A549 (cell line): ENCODE results near the gene ARHGEF11. TPM values are rescaled to one million over a fixed set of nuclear protein-coding genes. Genes with fewer than 3 reads are reported as not detected.

Source experiments
- ATAC-seq, 2 experiments: fragments of 200-7000 bp in 1 of 2; fragments of >200 bp in 1 of 2; cut with Nextera tagmentation in 1 of 2; cut with Tn5 transposase in 1 of 2; 3 replicates each; pipeline versions ENCODE4 v1.8.0 to v1.9.1; 2018 to 2020; ENCODE audit warnings: mild to moderate bottlenecking in 1 of 2, moderate library complexity in 1 of 2
- CTCF ChIA-PET: fragments of 300-600 bp; sonication (Branson Sonifier 250); formaldehyde crosslinking; extraction: SDS; loops from one replicate; lab custom pipeline; 2021; ENCODE audit warnings: antibody characterized with exemption, inconsistent platforms; lab: Yijun Ruan, JAX
- POLR2A ChIA-PET: fragments of 350-600 bp; formaldehyde crosslinking; extraction: SDS; loops from one replicate; lab custom pipeline; 2021; ENCODE audit warnings: antibody characterized with exemption, inconsistent platforms; lab: Yijun Ruan, JAX
- DNase-seq, 2 experiments: peaks; one replicate each; pipeline versions ENCODE4 v3.0.0 to v3.0.0-alpha.2; 2011 to 2016; ENCODE audit warnings: low read depth in 1 of 2, low spot score in 1 of 2
- FAIRE-seq: peaks from 2 replicates; lab custom pipeline; 2011; peaks lifted over from hg19 to GRCh38; lab: Jason Lieb, UNC
- H3K27ac ChIP-seq, 2 experiments: fragments of >200 bp; sonication (Bioruptor Twin); formaldehyde crosslinking; 3 replicates each; pipeline ENCODE4 v1.5.1; 2016 to 2017
- H3K4me1 ChIP-seq: fragments of >200 bp; sonication (Bioruptor Twin); formaldehyde crosslinking; 3 replicates; pipeline ENCODE4 v1.6.1; 2016
- H3K4me2 ChIP-seq: fragments of >200 bp; sonication (Bioruptor Twin); formaldehyde crosslinking; 3 replicates; pipeline ENCODE4 v1.6.1; 2016
- H3K4me3 ChIP-seq: fragments of >200 bp; sonication (Bioruptor Twin); formaldehyde crosslinking; 3 replicates; pipeline ENCODE4 v1.5.1; 2016
- H3K9me3 ChIP-seq: fragments of >200 bp; sonication (Bioruptor Twin); formaldehyde crosslinking; 3 replicates; pipeline ENCODE4 v1.6.1; 2016
- ATOH8 ChIP-seq: fragments of 250-450 bp; sonication (Bioruptor Pico); IDR thresholded peaks from 2 replicates; pipeline ENCODE4 v1.5.0; 2020; ENCODE audit warnings: low read depth, mild to moderate bottlenecking, moderate library complexity
- CBX8 ChIP-seq: fragments of 200-600 bp; sonication (generic); IDR thresholded peaks from 2 replicates; pipeline ENCODE4 v1.6.1; 2016
- CHD2 ChIP-seq: fragments of 150-350 bp; IDR thresholded peaks from 2 replicates; pipeline ENCODE4 v1.6.1; 2014; ENCODE audit warnings: low read length; ENCODE audit not compliant: partially characterized antibody
- CHD4 ChIP-seq: fragments of 200-600 bp; sonication (generic); IDR thresholded peaks from 2 replicates; pipeline ENCODE4 v1.6.1; 2016; ENCODE audit warnings: antibody characterized with exemption, mild to moderate bottlenecking, borderline replicate concordance
- EHF ChIP-seq: fragments of 250-450 bp; sonication (Bioruptor Pico); IDR thresholded peaks from 2 replicates; pipeline ENCODE4 v1.5.0; 2020; ENCODE audit warnings: mild to moderate bottlenecking
- EHMT2 ChIP-seq: fragments of 200-600 bp; sonication (generic); IDR thresholded peaks from 2 replicates; pipeline ENCODE4 v1.6.1; 2016; ENCODE audit warnings: antibody characterized with exemption, low read depth, mild to moderate bottlenecking, moderate library complexity
- ESRRA ChIP-seq: fragments of 150-350 bp; IDR thresholded peaks from 2 replicates; pipeline ENCODE4 v1.6.1; 2014; ENCODE audit warnings: mild to moderate bottlenecking, low read length, borderline replicate concordance
- FOSL2 ChIP-seq, 2 experiments: fragments of 450-650 bp in 1 of 2; fragments of >200 bp in 1 of 2; sonication (Bioruptor Twin) in 1 of 2; formaldehyde crosslinking; IDR thresholded peaks; 2 replicates each; pipeline versions ENCODE4 v1.5.0 to v1.6.1; 2016 to 2020; ENCODE audit warnings: mild to moderate bottlenecking in 1 of 2, moderate library complexity in 1 of 2
- GATA3 ChIP-seq: IDR thresholded peaks from 2 replicates; pipeline ENCODE4 v1.6.1; 2012; ENCODE audit warnings: borderline replicate concordance
- HES2 ChIP-seq: fragments of >200 bp; sonication (Bioruptor Twin); formaldehyde crosslinking; IDR thresholded peaks from 2 replicates; pipeline ENCODE4 v1.6.1; 2016
- HEYL ChIP-seq: fragments of 250-450 bp; sonication (Bioruptor Pico); IDR thresholded peaks from 2 replicates; pipeline ENCODE4 v1.8.0; 2021; ENCODE audit warnings: mild to moderate bottlenecking, moderate library complexity
- KDM1A ChIP-seq: fragments of 200-600 bp; sonication (generic); IDR thresholded peaks from 2 replicates; pipeline ENCODE4 v1.6.1; 2016; ENCODE audit warnings: low read depth, mild to moderate bottlenecking
- KDM5A ChIP-seq: fragments of 200-600 bp; sonication (generic); IDR thresholded peaks from 2 replicates; pipeline ENCODE4 v1.6.1; 2016; ENCODE audit warnings: antibody characterized with exemption, mild to moderate bottlenecking
- POLR2AphosphoS2 ChIP-seq: conservative IDR thresholded peaks from 2 replicates; pipeline ENCODE4 v1.6.1; 2012; ENCODE audit warnings: low read length, improper control_type of control experiment, inconsistent platforms
- RAD21 ChIP-seq, 2 experiments: fragments of >200 bp in 1 of 2; sonication (Bioruptor Twin) in 1 of 2; formaldehyde crosslinking in 1 of 2; IDR thresholded peaks in 1 of 2; conservative IDR thresholded peaks in 1 of 2; 2 replicates in 1 of 2; 3 replicates in 1 of 2; pipeline ENCODE4 v1.6.1; 2012 to 2018; ENCODE audit warnings: inconsistent platforms in 1 of 2
- RARB ChIP-seq: fragments of 250-450 bp; sonication (Bioruptor Pico); IDR thresholded peaks from 2 replicates; pipeline ENCODE4 v1.8.0; 2021; ENCODE audit warnings: mild to moderate bottlenecking, moderate library complexity
- RNF2 ChIP-seq: fragments of 200-600 bp; sonication (generic); IDR thresholded peaks from 2 replicates; pipeline ENCODE4 v1.6.1; 2016; ENCODE audit warnings: low read depth, mild to moderate bottlenecking, antibody characterized with exemption, moderate library complexity, borderline replicate concordance
- SMC3 ChIP-seq: fragments of >200 bp; sonication (Bioruptor Twin); formaldehyde crosslinking; IDR thresholded peaks from 3 replicates; pipeline ENCODE4 v1.6.1; 2018; ENCODE audit warnings: inconsistent platforms
- SREBF2 ChIP-seq: fragments of 450-650 bp; IDR thresholded peaks from 2 replicates; pipeline ENCODE4 v1.6.1; 2014; ENCODE audit warnings: mild to moderate bottlenecking, moderate library complexity
- TFCP2L1 ChIP-seq: fragments of 250-450 bp; sonication (Bioruptor Pico); IDR thresholded peaks from 2 replicates; pipeline ENCODE4 v1.5.0; 2021; ENCODE audit warnings: mild to moderate bottlenecking
- ZC3H11A ChIP-seq: fragments of 450-650 bp; IDR thresholded peaks from 2 replicates; pipeline ENCODE4 v1.6.1; 2014; ENCODE audit warnings: antibody characterized with exemption, mild to moderate bottlenecking
- ZNF302 ChIP-seq: fragments of 250-450 bp; sonication (Bioruptor Pico); IDR thresholded peaks from 2 replicates; pipeline ENCODE4 v1.9.0; 2021; ENCODE audit warnings: inconsistent platforms, mild to moderate bottlenecking, moderate library complexity
- ZSCAN20 ChIP-seq: fragments of 250-450 bp; sonication (Bioruptor Pico); IDR thresholded peaks from 2 replicates; pipeline ENCODE4 v1.8.0; 2022; ENCODE audit warnings: mild to moderate bottlenecking, moderate library complexity
- WGBS: methylation state at CpG from one replicate; pipeline ENCODE4 v1.1.6; 2017; ENCODE audit errors: missing lambda C conversion rate; 5-methylcytosine and 5-hydroxymethylcytosine counted together
- polyA plus RNA-seq, 4 experiments: library from polyadenylated mRNA; depleted of rRNA in 3 of 4; stranded (reverse); fragments of >200 nt; fragmentation: RNase III in 1 of 4; extraction: RNeasy Plus Mini Kit Qiagen cat#74134 plus additional on column Dnase treatment in 1 of 4; gene quantifications; 2 replicates in 3 of 4; 3 replicates in 1 of 4; pipeline ENCODE4 v1.2.3, GENCODE V29; 2011 to 2017
- TF ChIP-seq, protein P1 (sequence below): IDR thresholded peaks from 2 replicates; pipeline ENCODE4 v1.6.1; 2012
- TF ChIP-seq, protein P2 (sequence below): IDR thresholded peaks from 2 replicates; pipeline ENCODE4 v1.6.1; 2012
- TF ChIP-seq, protein P3 (sequence below): fragments of 250-450 bp; sonication (Bioruptor Pico); IDR thresholded peaks from 2 replicates; pipeline ENCODE4 v1.5.0; 2021; ENCODE audit warnings: mild to moderate bottlenecking, moderate library complexity, borderline replicate concordance

Gene ARHGEF11
- polyA plus RNA-seq, 2 of the 4 experiments (the other 2 are of a cell fraction), result 15.7 to 17.1 TPM

GRCh38 chr1:156937883-156938282, 107.7 kb downstream of the ARHGEF11 start:
- Histone ChIP-seq H3K27ac (no peak overlapping the region), H3K4me2 (no peak overlapping the region), H3K9me3 (no peaks in the 10 kb centered on the region), H3K4me3 (no peak overlapping the region), H3K4me1 (no peaks in the 10 kb centered on the region)
- no peak for FAIRE-seq
- ATAC-seq, result no peak
- CTCF ChIA-PET, result interaction anchor here (0.6 to 3.0 kb wide), 11 partner anchors 9 to 216 kb away, joined by 3 to 23 read pairs (median 4); partner anchors contain the start of gene LRRC71
- POLR2A ChIA-PET, result interaction anchor here (0.6 kb wide), 1 partner anchor 115 kb away, joined by 6 read pairs; no protein-coding TSS in a partner anchor
- DNase-seq, result no peak
- no peak for TF ChIP-seq ATOH8
- no peak for TF ChIP-seq FOSL2 (IDR thresholded peaks at IDR 0.05)
- no peak for TF ChIP-seq FOSL2 (CRISPR knock-in tag; IDR thresholded peaks at IDR 0.05)
- no peak for TF ChIP-seq ZNF302 (CRISPR knock-in tag)
- TF ChIP-seq SREBF2, result no peak
- TF ChIP-seq, protein P1, sequence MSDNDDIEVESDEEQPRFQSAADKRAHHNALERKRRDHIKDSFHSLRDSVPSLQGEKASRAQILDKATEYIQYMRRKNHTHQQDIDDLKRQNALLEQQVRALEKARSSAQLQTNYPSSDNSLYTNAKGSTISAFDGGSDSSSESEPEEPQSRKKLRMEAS, result no peak
- no peak for TF ChIP-seq EHMT2
- TF ChIP-seq, protein P2, sequence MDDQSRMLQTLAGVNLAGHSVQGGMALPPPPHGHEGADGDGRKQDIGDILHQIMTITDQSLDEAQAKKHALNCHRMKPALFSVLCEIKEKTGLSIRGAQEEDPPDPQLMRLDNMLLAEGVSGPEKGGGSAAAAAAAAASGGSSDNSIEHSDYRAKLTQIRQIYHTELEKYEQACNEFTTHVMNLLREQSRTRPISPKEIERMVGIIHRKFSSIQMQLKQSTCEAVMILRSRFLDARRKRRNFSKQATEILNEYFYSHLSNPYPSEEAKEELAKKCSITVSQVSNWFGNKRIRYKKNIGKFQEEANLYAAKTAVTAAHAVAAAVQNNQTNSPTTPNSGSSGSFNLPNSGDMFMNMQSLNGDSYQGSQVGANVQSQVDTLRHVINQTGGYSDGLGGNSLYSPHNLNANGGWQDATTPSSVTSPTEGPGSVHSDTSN, result no peak
- TF ChIP-seq, protein P3, sequence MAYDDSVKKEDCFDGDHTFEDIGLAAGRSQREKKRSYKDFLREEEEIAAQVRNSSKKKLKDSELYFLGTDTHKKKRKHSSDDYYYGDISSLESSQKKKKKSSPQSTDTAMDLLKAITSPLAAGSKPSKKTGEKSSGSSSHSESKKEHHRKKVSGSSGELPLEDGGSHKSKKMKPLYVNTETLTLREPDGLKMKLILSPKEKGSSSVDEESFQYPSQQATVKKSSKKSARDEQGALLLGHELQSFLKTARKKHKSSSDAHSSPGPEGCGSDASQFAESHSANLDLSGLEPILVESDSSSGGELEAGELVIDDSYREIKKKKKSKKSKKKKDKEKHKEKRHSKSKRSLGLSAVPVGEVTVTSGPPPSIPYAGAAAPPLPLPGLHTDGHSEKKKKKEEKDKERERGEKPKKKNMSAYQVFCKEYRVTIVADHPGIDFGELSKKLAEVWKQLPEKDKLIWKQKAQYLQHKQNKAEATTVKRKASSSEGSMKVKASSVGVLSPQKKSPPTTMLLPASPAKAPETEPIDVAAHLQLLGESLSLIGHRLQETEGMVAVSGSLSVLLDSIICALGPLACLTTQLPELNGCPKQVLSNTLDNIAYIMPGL (CRISPR knock-in tag), result no peak
- TF ChIP-seq ZSCAN20, result no peak
- no peak for TF ChIP-seq KDM5A
- TF ChIP-seq RARB, result no peak
- no peak for TF ChIP-seq RAD21 (conservative IDR thresholded peaks at IDR 0.05 in 1 of 2, IDR thresholded peaks at IDR 0.05 in 1 of 2)
- no peak for TF ChIP-seq ESRRA
- 85% methylated on average over 8 of the region's 8 CpGs for WGBS

DNA sequence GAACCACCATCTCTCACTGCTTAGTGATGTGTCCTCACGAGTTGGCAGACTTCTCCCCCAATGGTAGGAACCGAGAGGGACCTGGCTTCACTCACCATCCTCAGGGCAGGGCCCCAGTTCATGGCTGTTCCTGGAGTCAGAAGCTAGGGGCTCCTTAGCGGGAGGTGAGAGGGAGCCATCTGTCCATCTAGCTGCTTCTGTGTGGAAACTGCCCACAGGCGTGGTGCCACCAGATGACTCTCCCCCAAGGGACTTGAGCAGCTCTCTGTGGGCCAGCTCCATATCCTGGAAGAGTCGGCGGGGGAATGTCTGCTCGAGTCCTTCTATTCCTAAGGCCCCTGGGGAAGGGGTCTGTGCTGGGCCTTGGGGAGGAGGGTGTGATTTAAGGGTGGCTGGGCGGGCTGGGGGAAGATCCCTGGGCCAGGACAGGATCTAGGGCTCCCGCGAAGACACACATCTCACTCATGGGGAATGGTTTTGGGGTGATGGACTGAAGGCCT, 108.8 kb downstream of the ARHGEF11 start:
- Histone ChIP-seq H3K27ac (no peak overlapping the region), H3K4me2 (no peak overlapping the region), H3K4me3 (no peak overlapping the region), H3K9me3 (no peaks in the 10 kb centered on the region), H3K4me1 (no peaks in the 10 kb centered on the region)
- 93% methylated on average over 10 of the region's 10 CpGs for WGBS
- FAIRE-seq, result no peak
- DNase-seq, result no peak
- ChIA-PET CTCF (interaction anchor here (0.8 to 3.0 kb wide), 6 partner anchors 10 to 210 kb away, joined by 3 to 23 read pairs (median 5); partner anchors contain the start of gene LRRC71), POLR2A (no interaction called here)
- ATAC-seq, result no peak
- TF ChIP-seq RNF2, result no peak
- TF ChIP-seq HES2, result no peak
- no peak for TF ChIP-seq CBX8
- no peak for TF ChIP-seq HEYL
- TF ChIP-seq KDM1A, result no peak
- no peak for TF ChIP-seq GATA3

- TF ChIP-seq TFCP2L1, result no peak
- TF ChIP-seq RNF2, result no peak
- TF ChIP-seq CHD2, result no peak
- TF ChIP-seq POLR2AphosphoS2, result no peak
- TF ChIP-seq EHF (CRISPR knock-in tag), result no peak
- no peak for TF ChIP-seq CHD4
- no peak for TF ChIP-seq SMC3
- TF ChIP-seq ZC3H11A, result no peak
- whole genome bisulfite sequencing, result 92% methylated on average over 5 of the region's 5 CpGs
- no peaks in the 10 kb centered on the region for H3K9me3 ChIP-seq
- ATAC-seq (no peak), DNase-seq (no peak), FAIRE-seq (no peak)
- POLR2A ChIA-PET, result no interaction called here
- H3K4me3 ChIP-seq, result no peak overlapping the region
- no peak overlapping the region for H3K4me2 ChIP-seq
- H3K4me1 ChIP-seq, result no peaks in the 10 kb centered on the region
- no peak overlapping the region for H3K27ac ChIP-seq
- CTCF ChIA-PET, result interaction anchor here (1.4 to 3.0 kb wide), 4 partner anchors 9 to 210 kb away, joined by 4 to 23 read pairs (median 13); partner anchors contain the start of gene LRRC71
Observed at GRCh38 chr1:156936191-156936590, 109.4 kb downstream of the ARHGEF11 start.
